T-cell (primary cell): ENCODE results near the gene ESPNL. TPM values are rescaled to one million over a fixed set of nuclear protein-coding genes. Genes with fewer than 3 reads are reported as not detected.

Experiments
- ATAC-seq, 4 experiments: fragments of 200-7000 bp in 3 of 4; fragments of 150-1000 bp in 1 of 4; cut with Tn5 transposase; replicated peaks in 1 of 4; 1 replicate in 3 of 4; 2 replicates in 1 of 4; pipeline ENCODE4 v1.10.0; 2021; ENCODE audit warnings: moderate library complexity in 3 of 4, mild to moderate bottlenecking in 2 of 4, moderate number of reproducible peaks in 1 of 4
- CTCF ChIA-PET, 2 donors: fragments of 300-600 bp; sonication (Branson Sonifier 250); formaldehyde crosslinking; loops; one replicate each; lab custom pipeline; 2022; ENCODE audit warnings: antibody characterized with exemption in 2 of 2; lab: Charles Lee
- POLR2A ChIA-PET, 2 donors: fragments of 300-600 bp; sonication (Branson Sonifier 250); formaldehyde crosslinking; loops; one replicate each; lab custom pipeline; 2022; ENCODE audit warnings: antibody characterized with exemption in 2 of 2; lab: Charles Lee
- DNase-seq, 35 experiments: peaks; one replicate each; pipeline versions ENCODE4 v3.0.0 to v3.0.0-alpha.2; 2013 to 2023
- H3K27ac ChIP-seq: one replicate; pipeline ENCODE4 v1.5.1; 2013; ENCODE audit warnings: low read length
- H3K27me3 ChIP-seq, 2 experiments: replicated peaks in 1 of 2; 1 replicate in 1 of 2; 2 replicates in 1 of 2; pipeline versions ENCODE4 v1.6.1 to v1.7.0; 2013; ENCODE audit warnings: low read length in 1 of 2, mixed read lengths in 1 of 2; ENCODE audit not compliant: control insufficient read depth in 2 of 2, insufficient read depth in 2 of 2; ENCODE audit errors: extremely low read depth in 1 of 2
- H3K36me3 ChIP-seq, 2 donors: 1 replicate in 1 of 2; 2 replicates in 1 of 2; pipeline versions ENCODE4 v1.6.1 to v1.7.0; 2013; ENCODE audit warnings: low read length in 1 of 2; ENCODE audit not compliant: control insufficient read depth in 2 of 2, insufficient read depth in 1 of 2; ENCODE audit errors: extremely low read depth in 1 of 2
- H3K4me1 ChIP-seq, 2 experiments: 1 replicate in 1 of 2; 2 replicates in 1 of 2; pipeline versions ENCODE4 v1.6.1 to v1.7.0; 2013; ENCODE audit warnings: low read length in 2 of 2, mixed read lengths in 1 of 2; ENCODE audit not compliant: insufficient read depth in 2 of 2, control insufficient read depth in 1 of 2; ENCODE audit errors: extremely low read depth in 1 of 2
- H3K4me3 ChIP-seq, 2 donors: 1 replicate in 1 of 2; 2 replicates in 1 of 2; pipeline versions ENCODE4 v1.5.1 to v1.7.0; 2013; ENCODE audit warnings: mild to moderate bottlenecking in 2 of 2, low read length in 1 of 2, moderate library complexity in 1 of 2; ENCODE audit not compliant: control insufficient read depth in 1 of 2; ENCODE audit errors: extremely low read depth in 1 of 2
- H3K9me3 ChIP-seq: 2 replicates; pipeline ENCODE4 v1.7.0; 2013
- H3K27ac Mint-ChIP-seq, 2 donors: one replicate each; pipeline ENCODE4 v1.8.0; 2020 to 2021; ENCODE audit warnings: mild to moderate bottlenecking in 2 of 2, mixed read lengths in 2 of 2
- H3K27me3 Mint-ChIP-seq, 2 donors: one replicate each; pipeline ENCODE4 v1.8.0; 2021 to 2022; ENCODE audit warnings: mixed read lengths in 2 of 2
- H3K36me3 Mint-ChIP-seq: one replicate; pipeline ENCODE4 v1.8.0; 2021; ENCODE audit warnings: mixed read lengths
- H3K4me1 Mint-ChIP-seq, 3 donors: one replicate each; pipeline ENCODE4 v1.8.0; 2020 to 2022; ENCODE audit warnings: mixed read lengths in 3 of 3, mild to moderate bottlenecking in 1 of 3
- H3K4me3 Mint-ChIP-seq, 3 donors: one replicate each; pipeline ENCODE4 v1.8.0; 2020 to 2022; ENCODE audit warnings: mild to moderate bottlenecking in 3 of 3, mixed read lengths in 3 of 3, moderate library complexity in 3 of 3
- H3K9me3 Mint-ChIP-seq, 3 donors: one replicate each; pipeline ENCODE4 v1.8.0; 2020 to 2022; ENCODE audit warnings: mixed read lengths in 3 of 3
- WGBS: methylation state at CpG from one replicate; pipeline ENCODE4 v1.1.5; 2013; ENCODE audit warnings: missing lambda C conversion rate; ENCODE audit not compliant: insufficient coverage; 5-methylcytosine and 5-hydroxymethylcytosine counted together
- total RNA-seq, 35 experiments: library from RNA in 6 of 35; stranded (reverse) in 6 of 35; fragments of 120-200 nt in 1 of 35; gene quantifications; one replicate each; pipeline versions ENCODE4 v1.2.1 to v1.2.4 and lab custom pipeline; 2013 to 2026

The ESPNL gene
- total RNA-seq, 5 donors from 2014 or later (not counting 1 experiment from before 2014, with no cell fraction given): 0.10 to 0.44 (median 0.25) TPM; not detected in 2

GRCh38 chr2:238135601-238136150 lies 35.5 kb downstream of the ESPNL start:
- Mint-ChIP-seq H3K4me3 (no peak overlapping the region), H3K27ac (no peak overlapping the region), H3K9me3 (no peaks in the 10 kb centered on the region), H3K27me3 (no peaks in the 10 kb centered on the region), H3K36me3 (no peaks in the 10 kb centered on the region), H3K4me1 (no peaks in the 10 kb centered on the region)
- WGBS: 77% methylated on average over 3 of the region's 15 CpGs
- Histone ChIP-seq H3K4me1 (peaks cover 0 to 5% of the 10 kb centered on the region in 2 experiments), H3K27me3 (peaks cover 0 to 4% of the 10 kb centered on the region in 2 experiments), H3K27ac (no peak overlapping the region), H3K36me3 (no peaks in the 10 kb centered on the region), H3K4me3 (no peak overlapping the region), H3K9me3 (no peaks in the 10 kb centered on the region)
- DNase-seq: no peak
- no peak for ATAC-seq
- POLR2A ChIA-PET: no interaction called here
- CTCF ChIA-PET: no interaction called here

- peaks cover 0 to 13% of the 10 kb centered on the region in 2 experiments for H3K4me1 ChIP-seq
- H3K27me3 ChIP-seq: peaks cover 0 to 4% of the 10 kb centered on the region in 2 experiments
- ATAC-seq (no peak), DNase-seq (no peak)
- H3K27ac Mint-ChIP-seq: no peak overlapping the region
- H3K4me3 Mint-ChIP-seq: no peak overlapping the region
- peaks cover 5 to 7% (median 7%) of the 10 kb centered on the region in 3 donors for H3K4me1 Mint-ChIP-seq
- ChIA-PET POLR2A (no interaction called here), CTCF (interaction anchor here in 1 of 2 donors (1.2 kb wide), 1 partner anchor 624 kb away, joined by 12 read pairs; no protein-coding TSS in a partner anchor)
- H3K36me3 ChIP-seq: no peaks in the 10 kb centered on the region
- WGBS: 81% methylated on average over 7 of the region's 14 CpGs
- H3K27ac ChIP-seq: no peak overlapping the region
- no peaks in the 10 kb centered on the region for H3K27me3 Mint-ChIP-seq
- no peaks in the 10 kb centered on the region for H3K36me3 Mint-ChIP-seq
- H3K9me3 ChIP-seq: no peaks in the 10 kb centered on the region
- H3K4me3 ChIP-seq: no peak overlapping the region
- H3K9me3 Mint-ChIP-seq: no peaks in the 10 kb centered on the region
These were observed 36.8 kb downstream of the ESPNL start for GRCh38 chr2:238136820-238137537.

GRCh38 chr2:238137885-238138284 lies 37.7 kb downstream of the ESPNL start:
- Histone ChIP-seq H3K27me3 (peaks cover 0 to 2% of the 10 kb centered on the region in 2 experiments), H3K9me3 (no peaks in the 10 kb centered on the region), H3K4me1 (peaks cover 0 to 14% of the 10 kb centered on the region in 2 experiments), H3K36me3 (no peaks in the 10 kb centered on the region), H3K4me3 (no peak overlapping the region), H3K27ac (no peak overlapping the region)
- H3K4me1 Mint-ChIP-seq: peaks cover 6 to 9% (median 8%) of the 10 kb centered on the region in 3 donors
- no peaks in the 10 kb centered on the region for H3K9me3 Mint-ChIP-seq
- no peaks in the 10 kb centered on the region for H3K27me3 Mint-ChIP-seq
- DNase-seq (no peak), ATAC-seq (no peak)
- WGBS: 82% methylated on average over 10 of the region's 13 CpGs
- ChIA-PET POLR2A (no interaction called here), CTCF (interaction anchor here in 1 of 2 donors (1.2 kb wide), 1 partner anchor 625 kb away, joined by 12 read pairs; no protein-coding TSS in a partner anchor)
- H3K27ac Mint-ChIP-seq: no peak overlapping the region
- no peak overlapping the region for H3K4me3 Mint-ChIP-seq
- H3K36me3 Mint-ChIP-seq: no peaks in the 10 kb centered on the region

- Histone ChIP-seq H3K4me3 (no peak within 1 kb of the TSS), H3K27ac (no peak within 1 kb of the TSS), H3K9me3 (no peaks in the 10 kb centered on the region), H3K4me1 (peaks cover 0 to 14% of the 10 kb centered on the region in 2 experiments), H3K36me3 (no peaks in the 10 kb centered on the region), H3K27me3 (peaks cover 0 to 2% of the 10 kb centered on the region in 2 experiments)
- no peaks in the 10 kb centered on the region for H3K9me3 Mint-ChIP-seq
- 77% methylated on average over 13 of the region's 22 CpGs for WGBS
- ChIA-PET POLR2A (no interaction called here), CTCF (interaction anchor here in 1 of 2 donors (0.8 kb wide), 1 partner anchor 23 kb away, joined by 3 read pairs; no protein-coding TSS in a partner anchor)
- no peak for ATAC-seq
- no peaks in the 10 kb centered on the region for H3K36me3 Mint-ChIP-seq
- H3K27me3 Mint-ChIP-seq: no peaks in the 10 kb centered on the region
- H3K4me3 Mint-ChIP-seq: no peak within 1 kb of the TSS
- H3K4me1 Mint-ChIP-seq: peaks cover 6 to 9% (median 8%) of the 10 kb centered on the region in 3 donors
- DNase-seq: no peak
- no peak within 1 kb of the TSS for H3K27ac Mint-ChIP-seq
These were observed 38.4 kb downstream of the ESPNL start, which contains the start of gene KLHL30 for GRCh38 chr2:238138331-238139195. Gene KLHL30, plus strand, starts transcription at chr2:238138668. Its CDS starts 2,087 bp downstream, at chr2:238140755.

GRCh38 chr2:238139196-238140039 lies 39.3 kb downstream of the ESPNL start:
- Mint-ChIP-seq H3K9me3 (no peaks in the 10 kb centered on the region), H3K36me3 (no peaks in the 10 kb centered on the region), H3K4me1 (peaks cover 6 to 9% (median 8%) of the 10 kb centered on the region in 3 donors), H3K27me3 (no peaks in the 10 kb centered on the region), H3K4me3 (no peak overlapping the region), H3K27ac (no peak overlapping the region)
- H3K27me3 ChIP-seq: peaks cover 0 to 2% of the 10 kb centered on the region in 2 experiments
- WGBS: 70% methylated on average over 45 of the region's 56 CpGs
- CTCF ChIA-PET: interaction anchor here in 1 of 2 donors (0.7 to 0.8 kb wide), 2 partner anchors 24 to 281 kb away, joined by 3 to 4 read pairs; no protein-coding TSS in a partner anchor
- POLR2A ChIA-PET: no interaction called here
- no peak overlapping the region for H3K27ac ChIP-seq
- peaks cover 0 to 14% of the 10 kb centered on the region in 2 experiments for H3K4me1 ChIP-seq
- H3K4me3 ChIP-seq: no peak overlapping the region
- no peaks in the 10 kb centered on the region for H3K36me3 ChIP-seq
- DNase-seq (peak in 5 of 35 experiments; percentile 9 to 35 (median 24)), ATAC-seq (peak in 1 of 4 experiments; percentile 15)
- H3K9me3 ChIP-seq: no peaks in the 10 kb centered on the region
